GM23338 (cell line): ENCODE measurements around the gene NUMBL. TPM values are rescaled to one million over a fixed set of nuclear protein-coding genes. Genes with fewer than 3 reads are reported as not detected.

Source experiments
- ATAC-seq: fragments of 200-7000 bp; cut with Tn5 transposase; 3 replicates; pipeline ENCODE4 v1.9.1; 2020
- DNase-seq: peaks from one replicate; pipeline ENCODE4 v3.0.0-alpha.2; 2015; ENCODE audit warnings: low spot score
- H2AFZ ChIP-seq: fragments of 200-600 bp; sonication (generic); 2 replicates; pipeline ENCODE4 v1.8.0; 2016; ENCODE audit warnings: antibody characterized with exemption, mild to moderate bottlenecking, moderate library complexity
- H3F3A ChIP-seq: fragments of 200-600 bp; sonication (generic); replicated peaks from 2 replicates; pipeline ENCODE4 v1.8.0; 2017; ENCODE audit warnings: antibody characterized with exemption, mixed run types, low read depth
- H3K27ac ChIP-seq: fragments of 200-600 bp; sonication (generic); 2 replicates; pipeline ENCODE4 v1.6.1; 2016; ENCODE audit warnings: low read depth
- H3K27me3 ChIP-seq: fragments of 200-600 bp; sonication (generic); 2 replicates; pipeline ENCODE4 v1.8.0; 2016; ENCODE audit warnings: mild to moderate bottlenecking, mixed run types, moderate library complexity; ENCODE audit not compliant: insufficient read depth
- H3K36me3 ChIP-seq: fragments of 200-600 bp; sonication (generic); 2 replicates; pipeline ENCODE4 v1.8.0; 2016; ENCODE audit warnings: mild to moderate bottlenecking; ENCODE audit not compliant: insufficient read depth
- H3K4me1 ChIP-seq: fragments of 200-600 bp; sonication (generic); 2 replicates; pipeline ENCODE4 v1.8.0; 2016; ENCODE audit warnings: mild to moderate bottlenecking, moderate library complexity; ENCODE audit not compliant: insufficient read depth
- H3K4me2 ChIP-seq: fragments of 200-600 bp; sonication (generic); 2 replicates; pipeline ENCODE4 v1.7.1; 2017; ENCODE audit warnings: mixed run types
- H3K4me3 ChIP-seq: fragments of 200-600 bp; sonication (generic); 2 replicates; pipeline ENCODE4 v1.6.1; 2016; ENCODE audit warnings: mixed run types
- H3K79me2 ChIP-seq: fragments of 200-600 bp; sonication (generic); replicated peaks from 2 replicates; pipeline ENCODE4 v1.8.0; 2017; ENCODE audit warnings: mild to moderate bottlenecking; ENCODE audit not compliant: insufficient read depth
- H3K9me2 ChIP-seq: fragments of 200-600 bp; sonication (generic); 2 replicates; pipeline ENCODE4 v1.8.0; 2017; ENCODE audit not compliant: insufficient read depth
- H4K20me1 ChIP-seq: fragments of 200-600 bp; sonication (generic); replicated peaks from 2 replicates; pipeline ENCODE4 v1.8.0; 2017; ENCODE audit warnings: mild to moderate bottlenecking; ENCODE audit not compliant: insufficient read depth
- H3K27ac Mint-ChIP-seq: 2 replicates; pipeline ENCODE4 v1.8.0; 2020; ENCODE audit warnings: inconsistent platforms, mild to moderate bottlenecking, moderate library complexity, mixed read lengths
- H3K27me3 Mint-ChIP-seq: 3 replicates; pipeline ENCODE4 v1.8.0; 2022; ENCODE audit warnings: low read depth, mild to moderate bottlenecking, moderate library complexity, mixed read lengths, inconsistent platforms; ENCODE audit not compliant: insufficient read depth, poor library complexity
- H3K36me3 Mint-ChIP-seq: 3 replicates; pipeline ENCODE4 v1.8.0; 2021; ENCODE audit warnings: low read depth, mild to moderate bottlenecking, inconsistent platforms, moderate library complexity, mixed read lengths
- H3K4me1 Mint-ChIP-seq: 3 replicates; pipeline ENCODE4 v1.8.0; 2020; ENCODE audit warnings: mild to moderate bottlenecking, inconsistent platforms, mixed read lengths
- H3K4me3 Mint-ChIP-seq: 3 replicates; pipeline ENCODE4 v1.8.0; 2021; ENCODE audit warnings: moderate library complexity, mild to moderate bottlenecking, inconsistent platforms, mixed read lengths
- H3K9me3 Mint-ChIP-seq: 3 replicates; pipeline ENCODE4 v1.8.0; 2020; ENCODE audit warnings: moderate library complexity, mild to moderate bottlenecking, inconsistent platforms, mixed read lengths
- CREB1 ChIP-seq: fragments of 250-450 bp; sonication (Bioruptor Pico); IDR thresholded peaks from 2 replicates; pipeline ENCODE4 v1.5.0; 2020; ENCODE audit warnings: low read depth, mild to moderate bottlenecking, moderate library complexity
- CTCF ChIP-seq, 2 experiments: fragments of 200-600 bp in 1 of 2; sonication (generic) in 1 of 2; conservative IDR thresholded peaks; 2 replicates each; pipeline versions ENCODE4 v1.5.1 to v1.6.1; 2016 to 2017; ENCODE audit warnings: antibody characterized with exemption in 2 of 2, low read depth in 2 of 2, mild to moderate bottlenecking in 2 of 2, moderate library complexity in 1 of 2
- ETS1 ChIP-seq: IDR thresholded peaks from 2 replicates; pipeline ENCODE4 v1.6.1; 2016; ENCODE audit warnings: antibody characterized with exemption
- EZH2 ChIP-seq: fragments of 200-600 bp; sonication (generic); IDR thresholded peaks from one replicate; pipeline ENCODE4 v1.8.0; 2017; ENCODE audit warnings: antibody characterized with exemption, mild to moderate bottlenecking, low read depth; ENCODE audit not compliant: unreplicated experiment
- EZH2phosphoT487 ChIP-seq: fragments of 200-600 bp; sonication (generic); IDR thresholded peaks from one replicate; pipeline ENCODE4 v1.8.1; 2018; ENCODE audit warnings: antibody characterized with exemption; ENCODE audit not compliant: unreplicated experiment
- JUNB ChIP-seq: IDR thresholded peaks from one replicate; pipeline ENCODE4 v1.6.1; 2016; ENCODE audit warnings: antibody characterized with exemption; ENCODE audit not compliant: unreplicated experiment
- NANOG ChIP-seq: IDR thresholded peaks from 2 replicates; pipeline ENCODE4 v1.6.1; 2016; ENCODE audit warnings: antibody characterized with exemption, borderline replicate concordance
- POLR2AphosphoS5 ChIP-seq: IDR thresholded peaks from 2 replicates; pipeline ENCODE4 v1.6.1; 2016; ENCODE audit warnings: antibody characterized with exemption, low read depth
- STAT1 ChIP-seq: IDR thresholded peaks from one replicate; pipeline ENCODE4 v1.6.1; 2016; ENCODE audit warnings: antibody characterized with exemption; ENCODE audit not compliant: unreplicated experiment
- ZNF114 ChIP-seq: fragments of 250-450 bp; sonication (Bioruptor Pico); IDR thresholded peaks from 2 replicates; pipeline ENCODE4 v1.5.0; 2020; ENCODE audit warnings: mild to moderate bottlenecking, moderate library complexity
- ZNF331 ChIP-seq: fragments of 250-450 bp; sonication (Bioruptor Pico); IDR thresholded peaks from 2 replicates; pipeline ENCODE4 v1.5.0; 2020; ENCODE audit warnings: low read depth, mild to moderate bottlenecking, moderate library complexity
- polyA plus RNA-seq: library from polyadenylated mRNA; unstranded; fragments of >200 nt; fragmentation: Nextera tagmentation; extraction: Ambion mirVana; gene quantifications from 2 replicates; pipeline ENCODE4 v1.2.1, GENCODE V29; 2016
- total RNA-seq: library from RNA; depleted of rRNA; stranded (reverse); fragments of >200 nt; shearing (Covaris generic); gene quantifications from 2 replicates; pipeline ENCODE4 v1.2.3, GENCODE V29; 2014
- TF ChIP-seq, protein P1 (sequence below): IDR thresholded peaks from one replicate; pipeline ENCODE4 v1.6.1; 2018; ENCODE audit warnings: antibody characterized with exemption; ENCODE audit not compliant: unreplicated experiment

The NUMBL gene
- total and polyA plus RNA-seq, 2 experiments from 2014 or later, result 8.5 to 28.5 TPM

DNA sequence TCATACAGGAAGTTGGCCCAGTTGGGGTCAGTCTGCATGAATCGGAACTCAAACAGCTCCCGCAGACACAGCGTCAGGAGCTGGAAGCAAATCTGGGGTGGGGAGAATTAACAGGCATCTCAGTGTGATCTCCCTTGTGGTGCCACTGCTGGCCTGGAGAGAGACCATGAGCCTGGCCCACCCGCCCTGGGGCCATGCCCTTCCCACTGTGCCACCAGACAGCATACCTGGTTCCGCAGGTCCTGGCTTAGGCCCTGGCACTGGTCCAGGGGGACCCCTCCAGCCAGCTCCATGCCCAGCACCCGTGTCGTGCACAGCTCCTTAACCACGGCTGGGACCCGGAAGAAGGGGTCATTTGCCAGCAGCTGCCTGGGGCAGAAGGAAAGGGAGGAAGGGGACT lies 9.6 kb upstream of the NUMBL start:
- no peaks in the 10 kb centered on the region for H3K9me3 Mint-ChIP-seq
- no peak overlapping the region for H3K27ac Mint-ChIP-seq
- H3K36me3 Mint-ChIP-seq, result peaks cover 40% of the 10 kb centered on the region
- no peaks in the 10 kb centered on the region for H3K27me3 ChIP-seq
- H3K9me2 ChIP-seq, result no peaks in the 10 kb centered on the region
- no peaks in the 10 kb centered on the region; the same call in 1 of the 2 replicates for H4K20me1 ChIP-seq
- 0 out of 2 replicates have a peak, but pooled peaks cover 6% of the 10 kb centered on the region for H3F3A ChIP-seq
- H3K4me2 ChIP-seq, result no peak overlapping the region
- DNase-seq (no peak), ATAC-seq (no peak)
- TF ChIP-seq, protein P1, sequence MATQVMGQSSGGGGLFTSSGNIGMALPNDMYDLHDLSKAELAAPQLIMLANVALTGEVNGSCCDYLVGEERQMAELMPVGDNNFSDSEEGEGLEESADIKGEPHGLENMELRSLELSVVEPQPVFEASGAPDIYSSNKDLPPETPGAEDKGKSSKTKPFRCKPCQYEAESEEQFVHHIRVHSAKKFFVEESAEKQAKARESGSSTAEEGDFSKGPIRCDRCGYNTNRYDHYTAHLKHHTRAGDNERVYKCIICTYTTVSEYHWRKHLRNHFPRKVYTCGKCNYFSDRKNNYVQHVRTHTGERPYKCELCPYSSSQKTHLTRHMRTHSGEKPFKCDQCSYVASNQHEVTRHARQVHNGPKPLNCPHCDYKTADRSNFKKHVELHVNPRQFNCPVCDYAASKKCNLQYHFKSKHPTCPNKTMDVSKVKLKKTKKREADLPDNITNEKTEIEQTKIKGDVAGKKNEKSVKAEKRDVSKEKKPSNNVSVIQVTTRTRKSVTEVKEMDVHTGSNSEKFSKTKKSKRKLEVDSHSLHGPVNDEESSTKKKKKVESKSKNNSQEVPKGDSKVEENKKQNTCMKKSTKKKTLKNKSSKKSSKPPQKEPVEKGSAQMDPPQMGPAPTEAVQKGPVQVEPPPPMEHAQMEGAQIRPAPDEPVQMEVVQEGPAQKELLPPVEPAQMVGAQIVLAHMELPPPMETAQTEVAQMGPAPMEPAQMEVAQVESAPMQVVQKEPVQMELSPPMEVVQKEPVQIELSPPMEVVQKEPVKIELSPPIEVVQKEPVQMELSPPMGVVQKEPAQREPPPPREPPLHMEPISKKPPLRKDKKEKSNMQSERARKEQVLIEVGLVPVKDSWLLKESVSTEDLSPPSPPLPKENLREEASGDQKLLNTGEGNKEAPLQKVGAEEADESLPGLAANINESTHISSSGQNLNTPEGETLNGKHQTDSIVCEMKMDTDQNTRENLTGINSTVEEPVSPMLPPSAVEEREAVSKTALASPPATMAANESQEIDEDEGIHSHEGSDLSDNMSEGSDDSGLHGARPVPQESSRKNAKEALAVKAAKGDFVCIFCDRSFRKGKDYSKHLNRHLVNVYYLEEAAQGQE, result no peak
- no peak for TF ChIP-seq JUNB
- TF ChIP-seq CTCF (conservative IDR thresholded peaks at IDR 0.05; ENCODE audit: low read depth in 2 of 2), result no peak
- no peak for TF ChIP-seq EZH2phosphoT487
- TF ChIP-seq CREB1, result no peak
- no peak for TF ChIP-seq EZH2
- no peak for TF ChIP-seq NANOG
- TF ChIP-seq ZNF331 (CRISPR knock-in tag), result no peak
- TF ChIP-seq ZNF114 (CRISPR knock-in tag), result no peak
- no peak for TF ChIP-seq POLR2AphosphoS5
- TF ChIP-seq ETS1, result no peak
- no peak for TF ChIP-seq STAT1
- H3K4me1 Mint-ChIP-seq, result peaks cover 10% of the 10 kb centered on the region
- no peak overlapping the region for H2AFZ ChIP-seq
- H3K36me3 ChIP-seq, result peaks cover 7% of the 10 kb centered on the region; the same call in 1 of the 2 replicates
- H3K4me3 ChIP-seq, result no peak overlapping the region
- 0 out of 2 replicates have a peak overlapping the region, but pooled peaks have one; percentile 9 for H3K27ac ChIP-seq
- no peaks in the 10 kb centered on the region; the same call in 1 of the 2 replicates for H3K79me2 ChIP-seq
- 0 out of 2 replicates have a peak, but pooled peaks cover 3% of the 10 kb centered on the region for H3K4me1 ChIP-seq
- H3K27me3 Mint-ChIP-seq, result peaks cover 16% of the 10 kb centered on the region
- no peak overlapping the region for H3K4me3 Mint-ChIP-seq
